NCI-H1092 (cell line): ENCODE data around the gene SH2D5.
"Not testable (repeated sequence)": the region's sequence is repeated elsewhere in the genome, so short reads cannot be mapped to it uniquely, and the experiment has no call there.

Experiments used
- DNase-seq: peaks from one replicate; lab custom pipeline; 2025; lab: John Stamatoyannopoulos, UW

Gene SH2D5

GRCh38 chr1:20728371-20729154, 3.9 kb downstream of the SH2D5 start:
- no peak for DNase-seq

GRCh38 chr1:20727746-20728316, 4.7 kb downstream of the SH2D5 start:
- DNase-seq: no peak

- no peak for DNase-seq
Observed at GRCh38 chr1:20726932-20727745, 5.4 kb downstream of the SH2D5 start.

GRCh38 chr1:20726118-20726911, 6.2 kb downstream of the SH2D5 start:
- no peak for DNase-seq

- peak; percentile 50 for DNase-seq
Observed at GRCh38 chr1:20725189-20726117, 7.0 kb downstream of the SH2D5 start.

- no peak for DNase-seq
Observed at GRCh38 chr1:20724364-20725188, 7.9 kb downstream of the SH2D5 start.

- no peak for DNase-seq
Observed at GRCh38 chr1:20723537-20724363, 8.8 kb downstream of the SH2D5 start.

- DNase-seq: no peak
Observed at GRCh38 chr1:20723159-20723536, 9.4 kb downstream of the SH2D5 start.

GRCh38 chr1:20721117-20722061, 11.1 kb downstream of the SH2D5 start:
- DNase-seq: no peak

GRCh38 chr1:20720631-20721091, 11.8 kb downstream of the SH2D5 start:
- no peak for DNase-seq

GRCh38 chr1:20719871-20720620, 12.5 kb downstream of the SH2D5 start:
- DNase-seq: no peak

- no peak for DNase-seq
Observed at GRCh38 chr1:20719261-20719660, 13.2 kb downstream of the SH2D5 start.

GRCh38 chr1:20718343-20718882, 14.1 kb downstream of the SH2D5 start:
- not testable (repeated sequence) for DNase-seq

GRCh38 chr1:20717452-20718342, 14.8 kb downstream of the SH2D5 start, which contains the start of gene KIF17:
Gene KIF17, minus strand, starts transcription at chr1:20718007. Its CDS starts 301 bp downstream, at chr1:20717706.
- peak; percentile 51 for DNase-seq

- DNase-seq: no peak
Observed at GRCh38 chr1:20716232-20716631, 16.3 kb downstream of the SH2D5 start.

- no peak for DNase-seq
Observed at GRCh38 chr1:20715406-20715805, 17.1 kb downstream of the SH2D5 start.
